Measurements from ENCODE around the gene CCR6. TPM values are rescaled to one million over a fixed set of nuclear protein-coding genes. Genes with fewer than 3 reads are reported as not detected.
"Not testable (repeated sequence)": the region's sequence is repeated elsewhere in the genome, so short reads cannot be mapped to it uniquely, and the experiment has no call there.

The CCR6 gene
- total RNA-seq, 4 donors from 2014 or later: not detected

DNA sequence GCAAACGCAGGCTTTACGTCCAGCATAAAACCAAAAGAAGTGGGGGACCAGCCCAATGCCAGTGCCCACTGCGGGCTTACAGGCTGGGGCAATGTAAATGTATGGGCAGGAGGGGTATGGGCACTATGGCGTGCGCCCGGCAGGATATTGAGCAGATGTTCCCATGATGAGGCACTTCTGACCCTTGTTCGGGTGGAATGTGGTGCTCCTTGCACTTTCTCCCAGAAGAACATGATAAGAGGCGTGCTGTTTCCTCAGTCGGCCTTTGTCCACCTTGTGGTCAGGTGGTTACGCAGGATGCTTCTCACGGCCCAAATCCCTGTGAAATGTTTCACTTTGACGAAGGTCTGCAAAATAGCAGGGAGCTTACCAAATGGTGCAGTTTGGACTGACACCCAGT is 39.7 kb downstream of the CCR6 start:
- ATAC-seq: no peak
- H3K27me3 ChIP-seq: no peaks in the 10 kb centered on the region
- TF ChIP-seq POLR2A (IDR thresholded peaks at IDR 0.05) (no peak), POLR2AphosphoS5 (IDR thresholded peaks at IDR 0.05) (no peak), CTCF (IDR thresholded peaks at IDR 0.05) (no peak), EP300 (IDR thresholded peaks at IDR 0.05) (no peak)
- WGBS, 2 donors (ENCODE audit: low coverage in 1 of 2): 79 to 87% methylated on average over 10 to 11 of the region's 12 CpGs
- H3K9me3 ChIP-seq: no peaks in the 10 kb centered on the region
- no peak overlapping the region for H3K4me3 ChIP-seq
- H3K27ac ChIP-seq: no peak overlapping the region
- H3K36me3 ChIP-seq: no peaks in the 10 kb centered on the region
- no peaks in the 10 kb centered on the region for H3K4me1 ChIP-seq

DNA sequence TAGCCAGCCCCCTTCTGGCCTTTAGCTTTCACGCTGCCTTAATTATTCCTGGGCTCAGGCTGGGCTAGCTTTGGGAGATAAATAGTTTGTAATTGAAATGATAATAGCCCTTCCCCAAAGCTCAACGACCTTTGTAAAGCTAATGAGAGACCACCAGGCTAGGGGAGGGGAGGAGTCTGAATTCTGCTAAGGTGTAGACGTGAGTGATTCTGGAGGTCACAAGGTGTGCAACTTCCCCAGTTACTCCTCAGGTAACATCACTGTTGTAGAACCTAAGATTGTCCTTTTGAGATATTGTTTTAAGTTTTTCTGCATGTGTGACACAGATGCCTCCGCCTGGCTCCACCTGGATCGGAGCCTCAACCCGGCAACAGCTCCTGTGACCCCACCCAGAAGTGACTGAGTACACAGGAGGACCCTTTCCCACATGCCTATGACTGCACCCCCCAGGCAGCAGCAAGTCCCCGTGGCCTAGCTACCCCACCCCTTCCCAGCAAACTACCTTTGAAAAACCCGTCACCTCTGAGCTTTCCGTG is 40.6 kb downstream of the CCR6 start:
- H3K36me3 ChIP-seq: no peaks in the 10 kb centered on the region
- H3K4me3 ChIP-seq: no peak overlapping the region
- H3K4me1 ChIP-seq: no peaks in the 10 kb centered on the region
- H3K9me3 ChIP-seq: no peaks in the 10 kb centered on the region
- no peaks in the 10 kb centered on the region for H3K27me3 ChIP-seq
- no peak for ATAC-seq
- H3K27ac ChIP-seq: no peak overlapping the region
- TF ChIP-seq POLR2AphosphoS5 (IDR thresholded peaks at IDR 0.05): no peak
- no peak for TF ChIP-seq EP300 (IDR thresholded peaks at IDR 0.05)
- no peak for TF ChIP-seq POLR2A (IDR thresholded peaks at IDR 0.05)
- TF ChIP-seq CTCF (IDR thresholded peaks at IDR 0.05): no peak
- WGBS, 2 donors (ENCODE audit: low coverage in 1 of 2): 71 to 82% methylated on average over 5 to 8 of the region's 9 CpGs

GRCh38 chr6:167164261-167164660 is 41.4 kb downstream of the CCR6 start:
- H3K36me3 ChIP-seq: no peaks in the 10 kb centered on the region
- no peak for TF ChIP-seq POLR2A (IDR thresholded peaks at IDR 0.05)
- TF ChIP-seq POLR2AphosphoS5 (IDR thresholded peaks at IDR 0.05): no peak
- TF ChIP-seq CTCF (IDR thresholded peaks at IDR 0.05): no peak
- no peak for TF ChIP-seq EP300 (IDR thresholded peaks at IDR 0.05)
- no peaks in the 10 kb centered on the region for H3K4me1 ChIP-seq
- no peak overlapping the region for H3K4me3 ChIP-seq
- 56 to 61% methylated on average over 3 of the region's 3 CpGs for WGBS, 2 donors (ENCODE audit: low coverage in 1 of 2)
- H3K27me3 ChIP-seq: no peaks in the 10 kb centered on the region
- ATAC-seq: no peak
- no peaks in the 10 kb centered on the region for H3K9me3 ChIP-seq
- no peak overlapping the region for H3K27ac ChIP-seq

DNA sequence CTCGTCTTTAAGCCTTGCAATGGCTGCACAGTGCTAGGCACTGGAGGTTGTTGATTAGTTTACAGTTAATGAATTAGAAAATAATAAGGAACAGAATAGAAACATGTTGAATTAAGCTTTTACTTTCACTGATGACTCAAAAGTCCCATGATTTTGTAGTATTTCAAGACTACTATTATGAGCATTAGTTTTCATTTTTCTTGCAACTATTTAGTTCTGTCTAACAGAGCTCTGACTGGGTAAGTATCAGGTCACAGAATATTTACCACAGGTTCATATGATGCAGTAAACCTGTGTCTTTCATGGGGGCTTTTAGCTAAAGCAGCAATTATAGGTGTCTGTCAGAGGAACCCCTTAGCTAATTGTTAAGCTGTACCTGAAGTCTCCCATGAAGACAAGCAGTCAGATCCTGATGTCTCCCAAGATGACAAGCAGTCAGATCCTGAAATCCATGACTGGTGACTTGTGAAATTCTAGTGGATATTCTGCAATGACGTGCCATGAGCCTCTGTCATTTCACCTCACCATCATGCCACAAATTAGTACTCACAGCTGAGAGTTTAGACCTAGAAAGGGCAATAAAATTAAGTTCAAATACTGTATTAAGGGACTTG is 43.1 kb downstream of the CCR6 start:
- WGBS, 2 donors (ENCODE audit: low coverage in 1 of 2): 80 to 85% methylated on average over 2 of the region's 2 CpGs
- TF ChIP-seq CTCF (IDR thresholded peaks at IDR 0.05) (no peak), POLR2A (IDR thresholded peaks at IDR 0.05) (no peak), POLR2AphosphoS5 (IDR thresholded peaks at IDR 0.05) (no peak), EP300 (IDR thresholded peaks at IDR 0.05) (no peak)
- no peak for ATAC-seq
- Histone ChIP-seq H3K9me3 (no peaks in the 10 kb centered on the region), H3K4me3 (no peak overlapping the region), H3K36me3 (no peaks in the 10 kb centered on the region), H3K27me3 (no peaks in the 10 kb centered on the region), H3K27ac (no peak overlapping the region), H3K4me1 (no peaks in the 10 kb centered on the region)

DNA sequence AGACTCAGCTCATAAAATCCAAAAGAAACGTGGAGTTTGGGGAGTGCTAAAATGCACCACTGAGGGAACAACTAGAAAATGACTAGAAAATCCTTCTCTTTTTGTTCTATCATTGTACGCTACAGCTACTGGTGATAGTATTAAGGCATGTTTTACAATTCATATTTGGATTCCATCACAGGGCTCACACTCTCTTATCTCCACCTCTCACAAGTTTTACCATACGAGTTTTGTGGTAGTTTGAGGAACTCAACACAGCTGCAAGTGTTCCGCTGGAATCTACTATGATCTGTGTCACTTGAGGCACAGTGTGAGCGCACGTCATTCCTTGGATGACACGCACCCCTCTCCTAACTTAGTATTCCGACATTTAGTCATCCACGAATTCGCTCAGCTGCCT is 44.8 kb downstream of the CCR6 start:
- no CpG with 5 or more reads among the region's 10 CpGs for WGBS, 2 donors (ENCODE audit: low coverage in 1 of 2)
- not testable (repeated sequence) for ATAC-seq, H3K4me3 ChIP-seq, H3K4me1 ChIP-seq, H3K36me3 ChIP-seq, H3K27ac ChIP-seq, H3K9me3 ChIP-seq
- peaks cover 14% of the 10 kb centered on the region for H3K27me3 ChIP-seq

DNA sequence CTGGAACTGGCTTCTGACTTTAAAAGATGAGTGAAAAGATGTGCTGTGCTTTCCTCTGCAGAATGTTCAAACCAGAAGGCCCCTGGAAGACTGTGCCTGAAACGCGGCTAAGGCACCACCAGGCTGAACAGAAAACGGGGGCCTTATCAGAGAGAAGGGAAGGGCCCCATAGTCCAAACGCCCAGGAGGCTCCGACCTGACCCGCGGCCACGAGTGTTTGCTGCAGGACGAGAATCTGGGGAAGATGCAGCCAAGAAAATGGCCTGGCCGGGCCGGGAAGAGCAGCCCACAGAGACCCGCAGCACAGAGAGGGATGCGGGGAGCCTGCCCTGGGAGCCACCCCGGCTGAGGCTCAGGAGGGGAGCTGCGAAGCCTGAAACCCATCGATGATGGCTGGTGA is 45.4 kb downstream of the CCR6 start:
- not testable (repeated sequence) for H3K4me1 ChIP-seq, ATAC-seq, H3K36me3 ChIP-seq, H3K4me3 ChIP-seq, H3K27ac ChIP-seq, H3K9me3 ChIP-seq
- peaks cover 18% of the 10 kb centered on the region for H3K27me3 ChIP-seq
- no CpG with 5 or more reads among the region's 16 CpGs for WGBS, 2 donors (ENCODE audit: low coverage in 1 of 2)

GRCh38 chr6:167169867-167170266 is 47.0 kb downstream of the CCR6 start:
- ATAC-seq, H3K4me1 ChIP-seq, H3K36me3 ChIP-seq, H3K27ac ChIP-seq, H3K4me3 ChIP-seq, H3K9me3 ChIP-seq: not testable (repeated sequence)
- H3K27me3 ChIP-seq: peaks cover 23% of the 10 kb centered on the region
- WGBS, 2 donors (ENCODE audit: low coverage in 1 of 2): 40% methylated on average over 1 of the region's 13 CpGs; no CpG with 5 or more reads in 1 of the 2 donors

DNA sequence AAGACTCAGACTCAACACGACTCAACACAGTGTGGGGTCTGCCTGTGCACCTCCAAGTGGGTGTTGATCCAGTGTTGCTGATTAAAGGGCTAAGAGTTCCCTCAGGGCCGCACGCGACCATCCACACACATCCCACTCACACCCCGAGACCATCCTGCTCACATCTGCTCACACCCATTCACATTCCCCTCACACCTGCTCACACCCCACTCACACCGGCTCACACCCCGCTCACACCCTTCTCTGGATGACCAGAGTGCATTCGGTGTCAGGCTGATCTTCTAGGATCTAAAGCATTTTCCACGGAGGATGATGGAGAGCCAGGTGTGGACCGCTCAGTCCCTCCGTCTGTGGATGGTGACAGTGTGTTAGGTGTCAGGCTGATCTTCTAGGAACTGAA is 48.4 kb downstream of the CCR6 start:
- H3K27me3 ChIP-seq: peaks cover 23% of the 10 kb centered on the region
- 89% methylated on average over 4 of the region's 11 CpGs; no CpG with 5 or more reads in 1 of the 2 donors for WGBS, 2 donors (ENCODE audit: low coverage in 1 of 2)
- H3K9me3 ChIP-seq, H3K4me3 ChIP-seq, H3K36me3 ChIP-seq, H3K27ac ChIP-seq, H3K4me1 ChIP-seq, ATAC-seq: not testable (repeated sequence)

GRCh38 chr6:167172011-167172410 is 49.1 kb downstream of the CCR6 start:
- H3K4me3 ChIP-seq, ATAC-seq, H3K36me3 ChIP-seq, H3K4me1 ChIP-seq, H3K9me3 ChIP-seq, H3K27ac ChIP-seq: not testable (repeated sequence)
- H3K27me3 ChIP-seq: peaks cover 23% of the 10 kb centered on the region
- WGBS, 2 donors (ENCODE audit: low coverage in 1 of 2): no CpG with 5 or more reads among the region's 13 CpGs
